Esophagus muscularis mucosa (tissue), 4 donors: ENCODE data around the gene ACE. TPM values are rescaled to one million over a fixed set of nuclear protein-coding genes. Genes with fewer than 3 reads are reported as not detected.

Experiments used
- DNase-seq: peaks from one replicate; pipeline ENCODE4 v3.0.0-alpha.2; 2017; ENCODE audit errors: extremely low spot score
- H3K27ac ChIP-seq, 4 donors: fragments of 200-600 bp; sonication (generic); replicated peaks in 1 of 4; 1 replicate in 3 of 4; 2 replicates in 1 of 4; pipeline ENCODE4 v1.5.1; 2016 to 2019; ENCODE audit warnings: mild to moderate bottlenecking in 1 of 4
- H3K27me3 ChIP-seq, 4 donors: fragments of 200-600 bp; sonication (generic); one replicate each; pipeline versions ENCODE4 v1.5.1 to v1.6.0; 2016 to 2019
- H3K36me3 ChIP-seq, 4 donors: fragments of 200-600 bp; sonication (generic); one replicate each; pipeline ENCODE4 v1.5.1; 2016 to 2019
- H3K4me1 ChIP-seq, 4 donors: fragments of 200-600 bp; sonication (generic); one replicate each; pipeline ENCODE4 v1.5.1; 2016 to 2019
- H3K4me3 ChIP-seq, 4 donors: fragments of 200-600 bp; sonication (generic); 1 replicate in 2 of 4; 2 replicates in 2 of 4; pipeline ENCODE4 v1.5.1; 2016 to 2019; ENCODE audit warnings: mild to moderate bottlenecking in 4 of 4, moderate library complexity in 1 of 4
- H3K9me3 ChIP-seq, 4 donors: fragments of 200-600 bp; sonication (generic); 1 replicate in 3 of 4; 2 replicates in 1 of 4; pipeline ENCODE4 v1.5.1; 2016 to 2019
- CTCF ChIP-seq, 3 experiments: fragments of 200-600 bp in 2 of 3; fragments of 450-650 bp in 1 of 3; sonication (generic) in 2 of 3; IDR thresholded peaks; one replicate each; pipeline ENCODE4 v1.5.1; 2017 to 2019; ENCODE audit warnings: antibody characterized with exemption in 3 of 3, mild to moderate bottlenecking in 2 of 3, moderate library complexity in 1 of 3
- EP300 ChIP-seq: sonication (generic); formaldehyde crosslinking; IDR thresholded peaks from one replicate; pipeline ENCODE4 v1.6.1; 2017; ENCODE audit warnings: antibody characterized with exemption
- POLR2A ChIP-seq: fragments of 450-650 bp; IDR thresholded peaks from one replicate; pipeline ENCODE4 v1.6.1; 2017; ENCODE audit warnings: antibody characterized with exemption, moderate library complexity, mild to moderate bottlenecking, low read depth
- POLR2AphosphoS5 ChIP-seq, 2 donors: sonication (generic); formaldehyde crosslinking; IDR thresholded peaks; one replicate each; pipeline ENCODE4 v1.6.1; 2017; ENCODE audit warnings: antibody characterized with exemption in 2 of 2
- WGBS: methylation state at CpG from one replicate; pipeline ENCODE4 v1.1.5; 2018; 5-methylcytosine and 5-hydroxymethylcytosine counted together
- intact Hi-C: fragments of 100-400 bp; cut with DNase I; formaldehyde crosslinking; loops from one replicate; pipeline ENCODE4 v1.15.1; 2023
- total RNA-seq, 4 donors: library from RNA; depleted of rRNA; stranded (reverse); fragments of >200 nt; gene quantifications; one replicate each; pipeline versions ENCODE4 v1.1.0 to v1.2.1, GENCODE V29; 2016

The ACE gene
- total RNA-seq, 4 donors from 2014 or later, result 2.5 to 9.6 (median 4.9) TPM

GRCh38 chr17:63479495-63480184, 2.8 kb downstream of the ACE start:
- intact Hi-C loops, result loop anchor here (5.0 kb wide), 1 partner anchor 42 kb away; no protein-coding TSS in a partner anchor
- no peak for DNase-seq
- Histone ChIP-seq H3K4me3 (no peak overlapping the region), H3K9me3 (no peaks in the 10 kb centered on the region), H3K36me3 (peaks cover 0 to 5% (median 0%) of the 10 kb centered on the region in 4 donors), H3K27me3 (peaks cover 0 to 74% (median 22%) of the 10 kb centered on the region in 4 donors), H3K4me1 (peaks cover 33 to 47% (median 40%) of the 10 kb centered on the region in 4 donors), H3K27ac (no peak overlapping the region)
- WGBS, result 85% methylated on average over 14 of the region's 17 CpGs
- TF ChIP-seq POLR2A (no peak), EP300 (no peak), POLR2AphosphoS5 (IDR thresholded peaks at IDR 0.05) (no peak), CTCF (IDR thresholded peaks at IDR 0.05) (no peak)

GRCh38 chr17:63480192-63480784, 3.4 kb downstream of the ACE start:
- peaks cover 33 to 45% (median 36%) of the 10 kb centered on the region in 4 donors for H3K4me1 ChIP-seq
- no peak for DNase-seq
- intact Hi-C loops, result no loop called here
- peaks cover 0 to 79% (median 22%) of the 10 kb centered on the region in 4 donors for H3K27me3 ChIP-seq
- TF ChIP-seq EP300 (no peak), CTCF (IDR thresholded peaks at IDR 0.05) (no peak), POLR2AphosphoS5 (IDR thresholded peaks at IDR 0.05) (no peak), POLR2A (no peak)
- WGBS, result 92% methylated on average over 19 of the region's 21 CpGs
- H3K36me3 ChIP-seq, result peaks cover 0 to 5% (median 0%) of the 10 kb centered on the region in 4 donors
- H3K27ac ChIP-seq, result no peak overlapping the region
- no peak overlapping the region for H3K4me3 ChIP-seq
- H3K9me3 ChIP-seq, result no peaks in the 10 kb centered on the region

- H3K27me3 ChIP-seq, result peaks cover 0 to 73% (median 22%) of the 10 kb centered on the region in 4 donors
- intact Hi-C loops, result no loop called here
- DNase-seq, result no peak
- peaks cover 0 to 5% (median 0%) of the 10 kb centered on the region in 4 donors for H3K36me3 ChIP-seq
- H3K9me3 ChIP-seq, result no peaks in the 10 kb centered on the region
- TF ChIP-seq EP300 (no peak), POLR2A (no peak), POLR2AphosphoS5 (IDR thresholded peaks at IDR 0.05) (no peak), CTCF (IDR thresholded peaks at IDR 0.05) (no peak)
- H3K4me3 ChIP-seq, result no peak overlapping the region
- peaks cover 29 to 38% (median 32%) of the 10 kb centered on the region in 4 donors for H3K4me1 ChIP-seq
- no peak overlapping the region for H3K27ac ChIP-seq
- WGBS, result 73% methylated on average over 10 of the region's 11 CpGs
These were observed 4.1 kb downstream of the ACE start for GRCh38 chr17:63480826-63481487.

- Histone ChIP-seq H3K27ac (no peak overlapping the region), H3K4me1 (peaks cover 24 to 33% (median 28%) of the 10 kb centered on the region in 4 donors), H3K27me3 (peaks cover 0 to 68% (median 19%) of the 10 kb centered on the region in 4 donors), H3K9me3 (no peaks in the 10 kb centered on the region), H3K4me3 (no peak overlapping the region), H3K36me3 (peaks cover 0 to 5% (median 0%) of the 10 kb centered on the region in 4 donors)
- DNase-seq, result no peak
- TF ChIP-seq EP300, result no peak
- no peak for TF ChIP-seq POLR2A
- TF ChIP-seq POLR2AphosphoS5 (IDR thresholded peaks at IDR 0.05), result no peak
- no peak for TF ChIP-seq CTCF (IDR thresholded peaks at IDR 0.05)
- WGBS, result 90% methylated on average over 16 of the region's 16 CpGs
- intact Hi-C loops, result no loop called here
These were observed 4.6 kb downstream of the ACE start for GRCh38 chr17:63481488-63481870.
